Measurements from ENCODE around the gene CAVIN3. TPM values are rescaled to one million over a fixed set of nuclear protein-coding genes. Genes with fewer than 3 reads are reported as not detected.

The CAVIN3 gene
- total RNA-seq, 4 donors from 2014 or later: 16.6 to 65.0 (median 25.3) TPM

GRCh38 chr11:6271598-6271997, 48.7 kb downstream of the CAVIN3 start:
- no peak for DNase-seq
- no peaks in the 10 kb centered on the region for H3K4me1 ChIP-seq
- peaks cover 0 to 13% (median 0%) of the 10 kb centered on the region in 4 donors for H3K27me3 ChIP-seq
- intact Hi-C loops (cut with DNase I): no loop called here
- H3K36me3 ChIP-seq: no peaks in the 10 kb centered on the region
- WGBS, 2 donors: 81 to 83% methylated on average over 2 of the region's 3 CpGs
- TF ChIP-seq CTCF (IDR thresholded peaks at IDR 0.05) (no peak), POLR2A (IDR thresholded peaks at IDR 0.05) (no peak)
- no peak overlapping the region for H3K4me3 ChIP-seq
- H3K27ac ChIP-seq: no peak overlapping the region
- no peaks in the 10 kb centered on the region for H3K9me3 ChIP-seq

GRCh38 chr11:6270584-6271246, 49.6 kb downstream of the CAVIN3 start:
- no peaks in the 10 kb centered on the region for H3K4me1 ChIP-seq
- H3K4me3 ChIP-seq: no peak overlapping the region
- no peak for TF ChIP-seq POLR2A (IDR thresholded peaks at IDR 0.05)
- no peak for TF ChIP-seq CTCF (IDR thresholded peaks at IDR 0.05)
- intact Hi-C loops (cut with DNase I): no loop called here
- WGBS, 2 donors: 76 to 95% methylated on average over 26 to 38 of the region's 41 CpGs
- no peaks in the 10 kb centered on the region for H3K9me3 ChIP-seq
- H3K27ac ChIP-seq: no peak overlapping the region
- no peak for DNase-seq
- peaks cover 0 to 6% (median 0%) of the 10 kb centered on the region in 4 donors for H3K27me3 ChIP-seq
- no peaks in the 10 kb centered on the region for H3K36me3 ChIP-seq

GRCh38 chr11:6269994-6270393, 50.3 kb downstream of the CAVIN3 start:
- TF ChIP-seq CTCF (IDR thresholded peaks at IDR 0.05): no peak
- no peak for TF ChIP-seq POLR2A (IDR thresholded peaks at IDR 0.05)
- Histone ChIP-seq H3K36me3 (no peaks in the 10 kb centered on the region), H3K4me3 (no peak overlapping the region), H3K27ac (no peak overlapping the region), H3K9me3 (no peaks in the 10 kb centered on the region), H3K27me3 (peaks cover 0 to 6% (median 0%) of the 10 kb centered on the region in 4 donors), H3K4me1 (no peaks in the 10 kb centered on the region)
- intact Hi-C loops (cut with DNase I): no loop called here
- no peak for DNase-seq
- 89 to 92% methylated on average over 13 to 24 of the region's 24 CpGs for WGBS, 2 donors

Other genes starting within 250 kb of the CAVIN3 start
- gene OR56B4, start 212.8 kb downstream of the CAVIN3 start, total RNA-seq: not detected
- not detected for gene OR52B2, start 150.2 kb downstream of the CAVIN3 start, total RNA-seq
- not detected for gene OR52W1, start 121.3 kb downstream of the CAVIN3 start, total RNA-seq
- not detected for gene C11orf42, start 114.9 kb downstream of the CAVIN3 start, total RNA-seq
- 10 to 100 TPM in 3 of 4 donors, 1 to 10 TPM in 1; 8.3 to 33.5 (median 23.1) TPM for gene FHIP1B, start 85.9 kb downstream of the CAVIN3 start, total RNA-seq
- under 1 TPM in 1 of 4 donors, not detected in 3; 0.38 TPM for gene CNGA4, start 81.4 kb downstream of the CAVIN3 start, total RNA-seq
- gene CCKBR, start 60.7 kb downstream of the CAVIN3 start, total RNA-seq: under 1 TPM in 2 of 4 donors, not detected in 2; 0.15 to 0.45 TPM
- gene SMPD1, start 70.0 kb upstream of the CAVIN3 start, total RNA-seq: 10 to 100 TPM; 11.6 to 21.4 (median 14.3) TPM
- gene APBB1, start 98.6 kb upstream of the CAVIN3 start, total RNA-seq: 10 to 100 TPM in 2 of 4 donors, 1 to 10 TPM in 2; 2.7 to 29.0 (median 9.9) TPM
- gene HPX, start 120.5 kb upstream of the CAVIN3 start, total RNA-seq: under 1 TPM in 1 of 4 donors, not detected in 3; 0.76 TPM
- 10 to 100 TPM in 1 of 4 donors, 1 to 10 TPM in 3; 4.0 to 13.5 (median 7.0) TPM for gene TRIM3, start 153.4 kb upstream of the CAVIN3 start, total RNA-seq
- 10 to 100 TPM; 39.4 to 74.6 (median 50.8) TPM for gene ARFIP2, start 160.8 kb upstream of the CAVIN3 start, total RNA-seq
- gene TIMM10B, start 161.0 kb upstream of the CAVIN3 start, total RNA-seq: 10 to 100 TPM; 17.0 to 40.2 (median 29.6) TPM
- 10 to 100 TPM in 1 of 4 donors, 1 to 10 TPM in 3; 1.3 to 11.8 (median 7.7) TPM for gene DNHD1, start 176.8 kb upstream of the CAVIN3 start, total RNA-seq